Gastroesophageal sphincter (tissue), 4 donors: ENCODE data around the gene ZNF664. TPM values are rescaled to one million over a fixed set of nuclear protein-coding genes. Genes with fewer than 3 reads are reported as not detected.

Experiments used
- ATAC-seq: fragments of 150-250 bp; one replicate; pipeline ENCODE4 v1.9.1; 2016; ENCODE audit warnings: mild to moderate bottlenecking, moderate library complexity
- H3K27ac ChIP-seq, 4 donors: fragments of 200-600 bp; sonication (generic) in 3 of 4; 1 replicate in 3 of 4; 2 replicates in 1 of 4; pipeline ENCODE4 v1.5.1; 2016 to 2019
- H3K27me3 ChIP-seq: fragments of 200-600 bp; sonication (generic); one replicate; pipeline ENCODE4 v1.5.1; 2019
- H3K36me3 ChIP-seq, 2 donors: fragments of 200-600 bp; sonication (generic); one replicate each; pipeline ENCODE4 v1.5.1; 2019; ENCODE audit warnings: control low read depth in 1 of 2
- H3K4me1 ChIP-seq, 3 donors: fragments of 200-600 bp; sonication (generic); 1 replicate in 2 of 3; 2 replicates in 1 of 3; pipeline ENCODE4 v1.5.1; 2016 to 2019; ENCODE audit warnings: control low read depth in 2 of 3
- H3K4me3 ChIP-seq, 2 donors: fragments of 200-600 bp; sonication (generic); one replicate each; pipeline ENCODE4 v1.5.1; 2019; ENCODE audit warnings: mild to moderate bottlenecking in 1 of 2, moderate library complexity in 1 of 2
- H3K9me3 ChIP-seq, 3 donors: fragments of 200-600 bp; sonication (generic); one replicate each; pipeline ENCODE4 v1.5.1; 2017 to 2019; ENCODE audit warnings: control low read depth in 2 of 3
- CTCF ChIP-seq, 4 experiments: fragments of 200-600 bp in 2 of 4; fragments of 450-650 bp in 2 of 4; sonication (generic) in 1 of 4; IDR thresholded peaks; one replicate each; pipeline ENCODE4 v1.5.1; 2017 to 2019; ENCODE audit warnings: antibody characterized with exemption in 4 of 4, mild to moderate bottlenecking in 2 of 4, moderate library complexity in 2 of 4
- EP300 ChIP-seq: sonication (generic); formaldehyde crosslinking; IDR thresholded peaks from one replicate; pipeline ENCODE4 v1.6.1; 2017; ENCODE audit warnings: antibody characterized with exemption, mild to moderate bottlenecking
- POLR2A ChIP-seq, 2 donors: fragments of 450-650 bp; IDR thresholded peaks; one replicate each; pipeline ENCODE4 v1.6.1; 2017; ENCODE audit warnings: antibody characterized with exemption in 2 of 2, mild to moderate bottlenecking in 2 of 2, moderate library complexity in 1 of 2
- POLR2AphosphoS5 ChIP-seq: sonication (generic); formaldehyde crosslinking; IDR thresholded peaks from one replicate; pipeline ENCODE4 v1.6.1; 2017; ENCODE audit warnings: antibody characterized with exemption
- WGBS, 2 donors: methylation state at CpG; one replicate each; pipeline ENCODE4 v1.1.5; 2018; ENCODE audit warnings: low coverage in 1 of 2; 5-methylcytosine and 5-hydroxymethylcytosine counted together
- total RNA-seq, 4 donors: library from RNA; depleted of rRNA; stranded (reverse); fragments of >200 nt; gene quantifications; one replicate each; pipeline ENCODE4 v1.1.0, GENCODE V29; 2016

Gene ZNF664
- total RNA-seq, 4 donors from 2014 or later, result 58.7 to 95.5 (median 78.2) TPM

GRCh38 chr12:123937707-123938591, 35.1 kb upstream of the ZNF664 start:
- peaks cover 0 to 89% of the 10 kb centered on the region in 2 donors for H3K36me3 ChIP-seq
- no peaks in the 10 kb centered on the region for H3K9me3 ChIP-seq
- no peak overlapping the region for H3K4me3 ChIP-seq
- no peak for ATAC-seq
- peak overlapping the region in 1 of 4 donors; percentile 47 for H3K27ac ChIP-seq
- no peaks in the 10 kb centered on the region for H3K4me1 ChIP-seq
- TF ChIP-seq POLR2A (IDR thresholded peaks at IDR 0.05) (no peak), EP300 (no peak), POLR2AphosphoS5 (no peak), CTCF (IDR thresholded peaks at IDR 0.05) (no peak)
- WGBS, 2 donors, result 67 to 71% methylated on average over 6 to 11 of the region's 16 CpGs
- H3K27me3 ChIP-seq, result no peaks in the 10 kb centered on the region

DNA sequence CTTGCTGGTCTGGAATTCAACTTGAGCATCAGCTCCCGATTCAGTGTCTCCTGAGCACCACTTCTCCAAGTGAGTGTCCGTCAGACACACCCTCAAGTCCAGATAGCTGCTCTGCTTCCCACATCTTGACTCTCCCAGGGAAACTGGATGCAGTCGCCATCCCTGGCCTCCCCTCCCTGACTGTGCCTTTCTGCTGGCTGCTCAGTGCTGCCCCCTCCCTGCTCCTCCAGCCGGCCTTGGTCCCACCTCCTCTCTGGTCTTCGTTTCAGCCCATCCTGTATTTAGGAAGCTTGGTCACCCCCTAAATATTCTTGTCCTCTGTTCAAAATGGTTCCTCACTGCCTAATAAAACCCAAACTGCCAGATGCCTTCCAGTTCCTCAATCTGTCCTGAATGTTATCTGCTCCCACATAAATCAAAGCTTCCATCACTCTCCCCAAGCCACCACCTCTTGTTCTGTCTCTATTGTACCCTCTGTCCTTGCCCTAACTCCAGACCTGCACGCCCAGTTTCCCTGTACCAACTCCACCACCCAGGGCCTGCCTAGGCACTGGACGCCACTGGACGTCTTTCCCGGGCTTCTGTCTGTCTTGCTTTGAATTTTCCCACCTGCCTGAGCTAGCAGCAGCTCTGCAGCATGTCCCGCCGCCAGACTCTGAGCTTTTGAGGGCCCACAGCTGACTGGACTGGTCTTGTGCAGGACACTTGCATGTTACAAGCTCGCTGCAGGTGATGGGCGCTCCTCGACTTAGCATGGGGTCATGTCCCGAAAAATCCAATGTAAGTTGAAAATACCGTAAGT, 34.1 kb upstream of the ZNF664 start:
- H3K4me3 ChIP-seq, result no peak overlapping the region
- H3K9me3 ChIP-seq, result no peaks in the 10 kb centered on the region
- H3K4me1 ChIP-seq, result no peaks in the 10 kb centered on the region
- WGBS, 2 donors, result 82 to 83% methylated on average over 9 to 12 of the region's 16 CpGs
- no peak for ATAC-seq
- H3K36me3 ChIP-seq, result peaks cover 0 to 99% of the 10 kb centered on the region in 2 donors
- no peaks in the 10 kb centered on the region for H3K27me3 ChIP-seq
- peak overlapping the region in 1 of 4 donors; percentile 47 for H3K27ac ChIP-seq
- TF ChIP-seq POLR2AphosphoS5 (no peak), CTCF (IDR thresholded peaks at IDR 0.05) (peak in 1 of 4 experiments; percentile 8)

DNA sequence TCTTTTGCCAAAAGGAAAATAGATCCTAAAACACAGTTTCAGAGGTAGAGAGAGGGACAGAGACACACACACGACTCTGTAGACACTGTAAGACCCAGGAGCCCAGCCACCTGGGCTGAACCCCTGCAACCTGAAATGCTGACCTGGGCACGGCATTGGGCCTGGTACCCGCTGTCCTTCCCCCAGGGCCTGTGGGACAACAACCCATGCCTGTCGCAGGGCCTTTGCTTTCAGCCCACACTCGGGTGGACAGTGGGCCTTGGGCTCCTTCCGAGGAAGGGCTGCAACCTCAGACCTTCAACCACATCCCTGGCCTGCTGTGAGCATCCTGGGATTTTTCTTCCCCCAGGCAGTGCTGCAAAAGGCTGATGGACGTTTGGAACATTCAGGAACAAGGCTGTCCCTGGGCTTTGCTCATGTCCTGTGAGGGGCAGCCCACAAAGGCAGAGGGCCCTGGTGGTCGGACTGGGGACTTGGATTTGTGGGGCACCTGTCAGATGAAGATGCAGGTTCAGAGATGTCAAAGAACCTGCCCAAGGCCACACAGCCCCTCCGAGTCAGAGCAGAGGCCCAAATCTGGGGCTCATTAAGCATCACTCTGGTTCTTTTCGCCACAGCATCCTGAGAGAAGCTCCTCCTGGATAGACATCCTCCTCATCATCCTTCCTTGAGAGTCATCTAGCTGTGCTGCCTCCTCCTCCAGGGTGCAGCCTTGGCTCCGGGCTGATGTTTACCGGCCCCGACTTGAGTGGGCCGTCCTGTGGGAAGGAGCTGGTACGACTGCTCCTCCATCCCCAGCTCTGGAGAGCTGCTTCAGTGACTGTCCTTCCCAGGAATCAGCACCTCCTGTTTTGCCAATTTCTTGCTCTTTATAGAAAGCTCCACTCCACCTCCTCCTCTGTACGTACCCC, 33.0 kb upstream of the ZNF664 start:
- Histone ChIP-seq H3K4me3 (no peak overlapping the region), H3K27me3 (no peaks in the 10 kb centered on the region), H3K36me3 (peaks cover 0 to 100% of the 10 kb centered on the region in 2 donors), H3K4me1 (no peaks in the 10 kb centered on the region), H3K27ac (no peak overlapping the region), H3K9me3 (no peaks in the 10 kb centered on the region)
- TF ChIP-seq CTCF (IDR thresholded peaks at IDR 0.05), result no peak
- TF ChIP-seq EP300, result no peak
- no peak for TF ChIP-seq POLR2A (IDR thresholded peaks at IDR 0.05)
- no peak for TF ChIP-seq POLR2AphosphoS5
- ATAC-seq, result no peak
- WGBS, 2 donors, result 89 to 91% methylated on average over 7 of the region's 16 CpGs

DNA sequence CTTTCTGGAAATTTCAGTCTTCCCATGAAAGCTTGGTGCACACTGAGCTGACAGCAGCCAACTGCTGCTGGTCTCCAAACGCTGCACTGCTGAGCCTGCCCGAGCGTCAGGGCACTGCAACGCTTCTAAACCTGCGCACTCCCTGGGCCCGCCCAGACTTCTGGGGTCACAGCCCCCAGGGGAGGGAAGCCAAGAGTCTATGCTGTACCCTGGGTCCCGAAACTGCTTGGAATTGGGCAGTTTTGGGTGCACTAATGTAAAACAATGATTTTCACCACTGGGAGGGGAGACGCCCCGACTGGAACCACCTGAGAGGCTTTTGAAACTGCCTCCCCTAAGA, 32.4 kb upstream of the ZNF664 start:
- TF ChIP-seq CTCF (IDR thresholded peaks at IDR 0.05), result no peak
- TF ChIP-seq POLR2AphosphoS5, result no peak
- TF ChIP-seq POLR2A (IDR thresholded peaks at IDR 0.05), result no peak
- no peak for TF ChIP-seq EP300
- WGBS, 2 donors, result 60% methylated on average over 1 of the region's 9 CpGs; no CpG with 5 or more reads in 1 of the 2 donors
- ATAC-seq, result no peak
- Histone ChIP-seq H3K9me3 (no peaks in the 10 kb centered on the region), H3K27me3 (no peaks in the 10 kb centered on the region), H3K36me3 (peaks cover 0 to 100% of the 10 kb centered on the region in 2 donors), H3K27ac (no peak overlapping the region), H3K4me1 (no peaks in the 10 kb centered on the region), H3K4me3 (no peak overlapping the region)
